Adrenal gland (tissue), 12 donors: Measurements from ENCODE around the gene SLC7A5. TPM values are rescaled to one million over a fixed set of nuclear protein-coding genes. Genes with fewer than 3 reads are reported as not detected.
A peak's percentile ranks its signal among the peaks of the same experiment; 100 is the strongest.

Experiments used
- DNase-seq, 7 donors: peaks; one replicate each; pipeline ENCODE4 v3.0.0-alpha.2; 2019 to 2020
- H3K27ac ChIP-seq, 5 donors: fragments of 200-600 bp; sonication (generic) in 4 of 5; 1 replicate in 3 of 5; 2 replicates in 2 of 5; pipeline versions ENCODE4 v1.5.1 to v1.8.0; 2016 to 2020; ENCODE audit warnings: mild to moderate bottlenecking in 1 of 5
- H3K27me3 ChIP-seq: fragments of 200-600 bp; 2 replicates; pipeline ENCODE4 v1.8.0; 2021
- H3K36me3 ChIP-seq, 2 donors: fragments of 200-600 bp; replicated peaks in 1 of 2; 1 replicate in 1 of 2; 2 replicates in 1 of 2; pipeline versions ENCODE4 v1.5.1 to v1.8.0; 2018 to 2022
- H3K4me1 ChIP-seq, 2 donors: fragments of 200-600 bp; replicated peaks in 1 of 2; 1 replicate in 1 of 2; 2 replicates in 1 of 2; pipeline versions ENCODE4 v1.5.1 to v1.8.0; 2018 to 2021
- H3K4me3 ChIP-seq, 4 donors: fragments of 200-600 bp; sonication (generic) in 3 of 4; one replicate each; pipeline ENCODE4 v1.5.1; 2016 to 2018
- H3K9me3 ChIP-seq, 3 donors: fragments of 200-600 bp; sonication (generic) in 1 of 3; replicated peaks in 1 of 3; 1 replicate in 2 of 3; 2 replicates in 1 of 3; pipeline versions ENCODE4 v1.5.1 to v1.8.0; 2016 to 2021
- CTCF ChIP-seq, 6 experiments: fragments of 450-650 bp in 4 of 6; fragments of 200-600 bp in 2 of 6; sonication (generic) in 1 of 6; IDR thresholded peaks; 1 replicate in 5 of 6; 2 replicates in 1 of 6; pipeline versions ENCODE4 v1.5.1 to v1.8.0; 2016 to 2021; ENCODE audit warnings: antibody characterized with exemption in 6 of 6, mild to moderate bottlenecking in 2 of 6, moderate library complexity in 1 of 6
- POLR2A ChIP-seq, 2 donors: fragments of 450-650 bp; IDR thresholded peaks; one replicate each; pipeline ENCODE4 v1.6.1; 2017; ENCODE audit warnings: antibody characterized with exemption in 2 of 2, mild to moderate bottlenecking in 2 of 2, moderate library complexity in 1 of 2
- WGBS, 4 donors: extraction: QIAGEN DNeasy Blood & Tissue Kit in 2 of 4; methylation state at CpG; one replicate each; pipeline versions ENCODE4 v1.1.5 to v1.1.7; 2013 to 2017; 5-methylcytosine and 5-hydroxymethylcytosine counted together
- intact Hi-C, 2 donors: fragments of 100-400 bp; cut with DNase I; formaldehyde crosslinking; loops; one replicate each; pipeline versions ENCODE4 v1.14.1 to v1.15.0; 2022 to 2023
- polyA plus RNA-seq, 3 donors: library from polyadenylated mRNA; stranded (reverse); fragments of 200-250 nt in 2 of 3; fragments of 350-450 nt in 1 of 3; fragmentation: Illumina TruSeq in 1 of 3; extraction: RNeasy Lipid Tissue Mini Kit (QIAGEN cat#74804) in 1 of 3; gene quantifications; one replicate each; pipeline ENCODE4 v1.2.3, GENCODE V29; 2013 to 2014
- total RNA-seq, 9 donors: library from RNA; depleted of rRNA in 4 of 9; stranded (reverse); fragments of >200 nt in 4 of 9; fragments of 120-200 nt in 1 of 9; fragmentation: NEBNext Ultra II Directional in 1 of 9; extraction: Animal tissue kit (Norgen Biotek cat#: 25700) in 1 of 9; gene quantifications; one replicate each; pipeline versions ENCODE4 v1.1.0 to v1.2.4, GENCODE V29; 2013 to 2023
- donor health status: healthy with polysubstance abuse.
- donor health status: Bipolar disorder and iron deficiency.
- donor health status: DM: yes; HTN: yes; CAD: no.
- donor health status: DM: no; HTN: no; CAD: no.
- donor health status: DM: no; HTN: no; CAD: no.
- donor health status: DM: yes; HTN: yes; CAD: no.

The SLC7A5 gene
- total and polyA plus RNA-seq, 12 donors = 0.69 to 9.1 (median 2.4) TPM

GRCh38 chr16:87854053-87854906 lies 15.0 kb downstream of the SLC7A5 start:
- no peaks in the 10 kb centered on the region for H3K27me3 ChIP-seq
- H3K27ac ChIP-seq = peak overlapping the region in 2 of 5 donors; percentile 56 to 80
- peak overlapping the region in 1 of 4 donors; percentile 20 for H3K4me3 ChIP-seq
- DNase-seq = no peak
- peaks cover 9 to 21% of the 10 kb centered on the region in 2 donors for H3K4me1 ChIP-seq
- H3K9me3 ChIP-seq = no peaks in the 10 kb centered on the region
- WGBS, 4 donors = 57 to 68% (median 66%) methylated on average over 9 to 21 of the region's 21 CpGs
- TF ChIP-seq POLR2A (IDR thresholded peaks at IDR 0.05) (no peak), CTCF (IDR thresholded peaks at IDR 0.05) (no peak)
- intact Hi-C loops = no loop called here
- no peaks in the 10 kb centered on the region for H3K36me3 ChIP-seq

- peak overlapping the region in 1 of 4 donors; percentile 20 for H3K4me3 ChIP-seq
- H3K27ac ChIP-seq = peak overlapping the region in 2 of 5 donors; percentile 56 to 80
- intact Hi-C loops = no loop called here
- H3K36me3 ChIP-seq = no peaks in the 10 kb centered on the region
- WGBS, 4 donors = 16 to 33% (median 19%) methylated on average over 9 to 25 of the region's 25 CpGs
- peaks cover 9 to 21% of the 10 kb centered on the region in 2 donors for H3K4me1 ChIP-seq
- DNase-seq = peak; percentile 87 to 97 (median 92)
- no peaks in the 10 kb centered on the region for H3K9me3 ChIP-seq
- no peak for TF ChIP-seq CTCF (IDR thresholded peaks at IDR 0.05)
- peak; percentile 36 to 61 for TF ChIP-seq POLR2A (IDR thresholded peaks at IDR 0.05)
- no peaks in the 10 kb centered on the region for H3K27me3 ChIP-seq
Measured at GRCh38 chr16:87853411-87854052, 15.8 kb downstream of the SLC7A5 start.

DNA sequence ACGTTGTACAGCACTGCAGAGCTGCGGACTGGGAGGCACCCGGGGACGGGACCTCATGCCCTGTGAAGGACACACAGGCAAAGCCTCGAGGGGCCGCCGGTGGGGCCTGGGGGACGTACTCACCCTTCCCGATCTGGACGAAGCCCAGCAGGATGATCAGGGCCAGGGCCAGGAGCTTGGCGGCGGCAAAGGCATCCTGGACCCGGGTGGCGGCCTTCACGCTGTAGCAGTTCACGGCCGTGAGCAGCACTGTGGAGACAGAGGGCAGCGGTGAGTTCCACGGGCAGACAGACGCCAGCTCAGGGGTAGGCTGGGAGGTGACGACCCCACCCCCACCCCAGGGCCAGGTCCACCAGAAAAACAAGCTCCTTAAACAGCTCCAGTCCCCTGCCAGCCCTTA lies 17.7 kb downstream of the SLC7A5 start:
- no peak overlapping the region for H3K27ac ChIP-seq
- H3K36me3 ChIP-seq = no peaks in the 10 kb centered on the region
- peaks cover 9 to 21% of the 10 kb centered on the region in 2 donors for H3K4me1 ChIP-seq
- WGBS, 4 donors = 43 to 68% (median 50%) methylated on average over 3 to 21 of the region's 21 CpGs
- DNase-seq = no peak
- no peak overlapping the region for H3K4me3 ChIP-seq
- no peaks in the 10 kb centered on the region for H3K9me3 ChIP-seq
- intact Hi-C loops = loop anchor here in 1 of 2 donors (2.0 kb wide), 1 partner anchor 21 kb away; no protein-coding TSS in a partner anchor
- no peaks in the 10 kb centered on the region for H3K27me3 ChIP-seq
- TF ChIP-seq CTCF (IDR thresholded peaks at IDR 0.05) (no peak), POLR2A (IDR thresholded peaks at IDR 0.05) (no peak)

GRCh38 chr16:87851141-87851587 lies 18.1 kb downstream of the SLC7A5 start:
- no peaks in the 10 kb centered on the region for H3K9me3 ChIP-seq
- TF ChIP-seq POLR2A (IDR thresholded peaks at IDR 0.05) = no peak
- no peak overlapping the region for H3K4me3 ChIP-seq
- H3K4me1 ChIP-seq = peaks cover 9 to 21% of the 10 kb centered on the region in 2 donors
- intact Hi-C loops = loop anchor here in 1 of 2 donors (2.0 kb wide), 1 partner anchor 22 kb away; no protein-coding TSS in a partner anchor
- no peaks in the 10 kb centered on the region for H3K27me3 ChIP-seq
- no peak overlapping the region for H3K27ac ChIP-seq
- no peak for DNase-seq
- no peaks in the 10 kb centered on the region for H3K36me3 ChIP-seq
- WGBS, 4 donors = 61 to 78% (median 65%) methylated on average over 12 to 14 of the region's 14 CpGs
